Neuronal stem cell (in vitro differentiated cells): Measurements from ENCODE around the gene CNFN.

Experiments used
- DNase-seq: peaks from one replicate; pipeline ENCODE4 v3.0.0-alpha.2; 2013; ENCODE audit warnings: low spot score
- H2AFZ ChIP-seq: one replicate; pipeline ENCODE4 v1.6.1; 2013; ENCODE audit warnings: mild to moderate bottlenecking, low read length, inconsistent platforms
- H2AK5ac ChIP-seq: 2 replicates; pipeline ENCODE4 v1.6.1; 2013; ENCODE audit warnings: low read depth, mild to moderate bottlenecking, inconsistent platforms, low read length, moderate library complexity, mixed read lengths
- H2BK120ac ChIP-seq: 2 replicates; pipeline ENCODE4 v1.6.1; 2013; ENCODE audit warnings: low read depth, mild to moderate bottlenecking, inconsistent platforms, low read length, moderate library complexity, mixed read lengths
- H2BK12ac ChIP-seq: one replicate; pipeline ENCODE4 v1.6.1; 2013; ENCODE audit warnings: low read length, inconsistent platforms
- H2BK15ac ChIP-seq: 2 replicates; pipeline ENCODE4 v1.6.1; 2013; ENCODE audit warnings: mild to moderate bottlenecking, low read length, inconsistent platforms, mixed read lengths
- H2BK5ac ChIP-seq: one replicate; pipeline ENCODE4 v1.6.1; 2013; ENCODE audit warnings: inconsistent platforms, mild to moderate bottlenecking, low read length, moderate library complexity
- H3K14ac ChIP-seq: one replicate; pipeline ENCODE4 v1.6.1; 2013; ENCODE audit warnings: low read length, inconsistent platforms
- H3K18ac ChIP-seq: 2 replicates; pipeline ENCODE4 v1.6.1; 2013; ENCODE audit warnings: low read length, inconsistent platforms
- H3K23ac ChIP-seq: 2 replicates; pipeline ENCODE4 v1.6.1; 2013; ENCODE audit warnings: low read depth, mild to moderate bottlenecking, mixed read lengths, low read length, inconsistent platforms; ENCODE audit not compliant: poor library complexity
- H3K27ac ChIP-seq: replicated peaks from 3 replicates; pipeline ENCODE4 v1.5.1; 2013; ENCODE audit warnings: low read length, inconsistent platforms
- H3K27me3 ChIP-seq, 3 experiments: 2 replicates each; pipeline ENCODE4 v1.6.1; 2013; ENCODE audit warnings: low read length in 3 of 3, mild to moderate bottlenecking in 2 of 3, inconsistent platforms in 1 of 3, low read depth in 1 of 3, mixed read lengths in 1 of 3, moderate library complexity in 1 of 3; ENCODE audit not compliant: control insufficient read depth in 3 of 3, insufficient read depth in 3 of 3
- H3K36me3 ChIP-seq, 2 donors: replicated peaks in 1 of 2; 2 replicates each; pipeline ENCODE4 v1.6.1; 2013; ENCODE audit warnings: low read length in 2 of 2; ENCODE audit not compliant: control insufficient read depth in 2 of 2, insufficient read depth in 2 of 2
- H3K4ac ChIP-seq: 2 replicates; pipeline ENCODE4 v1.6.1; 2013; ENCODE audit warnings: inconsistent platforms, mild to moderate bottlenecking, low read length, moderate library complexity
- H3K4me1 ChIP-seq, 2 donors: 1 replicate in 1 of 2; 2 replicates in 1 of 2; pipeline ENCODE4 v1.6.1; 2013; ENCODE audit warnings: low read length in 2 of 2, low read depth in 1 of 2; ENCODE audit not compliant: control insufficient read depth in 2 of 2, insufficient read depth in 1 of 2
- H3K4me2 ChIP-seq: one replicate; pipeline ENCODE4 v1.6.1; 2013; ENCODE audit warnings: mild to moderate bottlenecking, low read length, inconsistent platforms; ENCODE audit not compliant: insufficient read depth, poor library complexity, severe bottlenecking
- H3K4me3 ChIP-seq, 2 donors: 2 replicates each; pipeline ENCODE4 v1.5.1; 2013; ENCODE audit warnings: low read length in 2 of 2, mild to moderate bottlenecking in 2 of 2, inconsistent platforms in 1 of 2, moderate library complexity in 1 of 2
- H3K79me1 ChIP-seq: one replicate; pipeline ENCODE4 v1.6.1; 2013; ENCODE audit warnings: low read depth, mild to moderate bottlenecking, inconsistent platforms, low read length, moderate library complexity
- H3K9ac ChIP-seq: one replicate; pipeline ENCODE4 v1.6.1; 2013; ENCODE audit warnings: mild to moderate bottlenecking, low read depth, low read length, inconsistent platforms; ENCODE audit not compliant: poor library complexity
- H3K9me3 ChIP-seq, 2 donors: replicated peaks in 1 of 2; 2 replicates each; pipeline versions ENCODE3 to v1.6.1; 2013; ENCODE audit warnings: low read length in 2 of 2, mild to moderate bottlenecking in 2 of 2, inconsistent platforms in 1 of 2, low read depth in 1 of 2, mixed read lengths in 1 of 2, moderate library complexity in 1 of 2; ENCODE audit not compliant: control insufficient read depth in 2 of 2, insufficient read depth in 1 of 2
- H4K8ac ChIP-seq: one replicate; pipeline ENCODE4 v1.6.1; 2013; ENCODE audit warnings: low read depth, mild to moderate bottlenecking, inconsistent platforms, low read length, moderate library complexity
- H4K91ac ChIP-seq: one replicate; pipeline ENCODE4 v1.6.1; 2013; ENCODE audit warnings: low read length, low read depth, mild to moderate bottlenecking, inconsistent platforms; ENCODE audit not compliant: poor library complexity
- WGBS, 2 donors: extraction: QIAGEN DNeasy Blood & Tissue Kit; methylation state at CpG; one replicate each; pipeline ENCODE4 v1.1.7; 2013; ENCODE audit warnings: missing lambda C conversion rate in 2 of 2, mixed read lengths in 1 of 2; ENCODE audit not compliant: insufficient read length in 2 of 2, insufficient replicate concordance in 1 of 2; ENCODE audit errors: extremely low coverage in 2 of 2; 5-methylcytosine and 5-hydroxymethylcytosine counted together

The CNFN gene

DNA sequence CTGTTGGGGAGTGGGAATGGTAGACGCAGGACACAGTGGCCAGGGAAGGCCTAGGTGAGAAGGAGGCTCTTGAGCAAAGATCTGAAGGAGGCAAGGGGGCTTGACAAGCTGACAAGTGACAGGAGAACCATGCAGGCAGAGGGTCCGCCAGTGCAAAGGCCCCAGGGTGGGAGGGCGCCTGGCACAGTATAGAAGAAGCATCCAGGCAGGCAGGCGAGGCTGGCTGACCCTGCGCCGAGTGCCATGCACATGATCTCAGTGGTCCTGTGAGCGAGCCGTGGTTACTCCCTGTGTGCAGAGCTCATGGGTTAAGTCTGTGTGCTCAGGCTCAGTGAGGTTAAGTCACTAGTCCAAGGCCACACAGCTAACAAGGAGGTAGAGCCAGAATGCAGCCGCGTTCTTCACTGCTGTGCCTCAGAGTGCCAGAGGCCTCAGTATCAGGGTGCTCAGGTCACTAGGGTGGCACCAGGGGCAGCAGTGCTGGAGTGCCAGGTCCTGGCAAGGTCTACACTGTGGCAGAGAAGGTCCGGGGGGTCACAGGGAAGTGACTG, 15.2 kb downstream of the CNFN start:
- H2AFZ ChIP-seq: no peak overlapping the region
- WGBS, 2 donors: no CpG with 5 or more reads among the region's 11 CpGs
- peaks cover 0 to 9% of the 10 kb centered on the region in 2 donors for H3K9me3 ChIP-seq
- DNase-seq: no peak
- peak overlapping the region; percentile 30 for H3K18ac ChIP-seq
- H2BK5ac ChIP-seq: no peak overlapping the region
- peaks cover 3% of the 10 kb centered on the region for H3K79me1 ChIP-seq
- H3K4me1 ChIP-seq: peaks cover 5 to 11% of the 10 kb centered on the region in 2 donors
- peak overlapping the region; percentile 39 for H3K23ac ChIP-seq
- no peak overlapping the region for H2BK15ac ChIP-seq
- H2BK12ac ChIP-seq: peak overlapping the region; percentile 73
- H3K4ac ChIP-seq: no peak overlapping the region
- peak overlapping the region; percentile 64 for H3K9ac ChIP-seq
- H3K14ac ChIP-seq: peak overlapping the region; percentile 82
- H2AK5ac ChIP-seq: no peak overlapping the region
- H4K91ac ChIP-seq: no peak overlapping the region
- no peak overlapping the region for H3K27ac ChIP-seq
- no peaks in the 10 kb centered on the region for H3K27me3 ChIP-seq
- no peak overlapping the region for H3K4me2 ChIP-seq
- no peak overlapping the region for H4K8ac ChIP-seq
- no peak overlapping the region for H3K4me3 ChIP-seq
- peaks cover 4 to 48% of the 10 kb centered on the region in 2 donors for H3K36me3 ChIP-seq
- no peak overlapping the region for H2BK120ac ChIP-seq

DNA sequence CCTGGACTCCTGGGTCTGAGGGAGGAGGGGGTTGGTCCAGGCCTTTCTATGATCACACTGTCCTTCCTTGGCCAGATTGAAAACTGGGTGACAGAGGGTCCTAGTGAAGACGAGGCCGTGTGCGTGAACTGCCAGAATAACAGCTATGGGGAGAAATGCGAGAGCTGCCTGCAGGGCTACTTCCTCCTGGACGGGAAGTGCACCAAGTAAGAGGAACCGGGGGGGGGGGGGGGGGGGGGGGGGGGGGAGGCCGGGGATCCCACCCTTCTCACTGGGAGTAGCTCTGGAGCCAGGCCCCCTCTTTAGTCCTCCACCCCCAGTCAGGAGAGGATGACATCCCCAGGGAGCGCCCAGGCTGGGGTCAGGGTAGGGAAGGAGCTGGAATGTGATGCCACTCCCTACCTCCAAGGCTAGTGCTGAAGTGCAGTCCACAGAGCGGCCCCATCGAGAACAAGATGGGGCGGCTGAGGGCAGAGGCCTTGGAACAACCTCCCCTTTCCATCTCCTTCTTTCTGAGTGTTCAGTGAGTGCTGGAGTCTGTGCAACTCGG, 19.4 kb downstream of the CNFN start:
- no peak overlapping the region for H2AK5ac ChIP-seq
- no peak overlapping the region for H3K4me3 ChIP-seq
- H3K4ac ChIP-seq: no peak overlapping the region
- DNase-seq: no peak
- H2BK15ac ChIP-seq: no peak overlapping the region
- H3K9me3 ChIP-seq: peaks cover 0 to 2% of the 10 kb centered on the region in 2 donors
- peaks cover 8 to 9% of the 10 kb centered on the region in 2 donors for H3K4me1 ChIP-seq
- H4K91ac ChIP-seq: no peak overlapping the region
- peaks cover 6 to 64% of the 10 kb centered on the region in 2 donors for H3K36me3 ChIP-seq
- no peak overlapping the region for H2BK12ac ChIP-seq
- no peak overlapping the region for H2BK5ac ChIP-seq
- no CpG with 5 or more reads among the region's 12 CpGs for WGBS, 2 donors
- H3K14ac ChIP-seq: no peak overlapping the region
- no peak overlapping the region for H3K23ac ChIP-seq
- H3K79me1 ChIP-seq: peaks cover 2% of the 10 kb centered on the region
- peak overlapping the region; percentile 80 for H3K18ac ChIP-seq
- no peak overlapping the region for H3K27ac ChIP-seq
- no peak overlapping the region for H2AFZ ChIP-seq
- no peak overlapping the region for H3K9ac ChIP-seq
- H3K27me3 ChIP-seq: no peaks in the 10 kb centered on the region
- H4K8ac ChIP-seq: peak overlapping the region; percentile 43
- no peak overlapping the region for H3K4me2 ChIP-seq
- H2BK120ac ChIP-seq: no peak overlapping the region

DNA sequence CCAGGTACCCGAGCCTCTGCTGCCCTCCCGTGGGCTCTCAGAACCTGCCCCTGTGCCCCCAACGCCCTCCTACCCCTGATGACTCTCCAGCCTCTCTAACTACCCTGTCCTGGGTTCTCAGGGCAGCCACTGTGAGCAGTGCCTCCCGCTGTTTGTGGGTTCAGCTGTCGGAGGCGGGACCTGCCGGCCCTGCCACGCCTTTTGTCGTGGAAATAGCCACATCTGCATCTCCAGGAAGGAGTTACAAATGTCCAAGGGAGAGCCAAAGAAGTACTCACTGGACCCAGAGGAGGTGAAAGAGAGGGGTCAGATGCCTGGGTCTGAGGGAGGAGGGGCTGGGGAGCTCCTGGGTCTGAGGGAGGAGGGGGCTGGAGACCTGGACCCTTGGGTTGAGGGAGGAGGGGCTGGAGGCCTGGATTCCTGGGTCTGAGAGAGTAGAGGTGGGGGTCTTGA, 20.0 kb downstream of the CNFN start:
- no peak overlapping the region for H2AK5ac ChIP-seq
- WGBS, 2 donors: no CpG with 5 or more reads among the region's 9 CpGs
- H3K23ac ChIP-seq: no peak overlapping the region
- H2BK5ac ChIP-seq: no peak overlapping the region
- no peak overlapping the region for H3K4ac ChIP-seq
- H3K9me3 ChIP-seq: peaks cover 0 to 2% of the 10 kb centered on the region in 2 donors
- H3K18ac ChIP-seq: peak overlapping the region; percentile 80
- no peak overlapping the region for H4K8ac ChIP-seq
- H2BK120ac ChIP-seq: no peak overlapping the region
- no peak overlapping the region for H2BK12ac ChIP-seq
- peaks cover 2% of the 10 kb centered on the region for H3K79me1 ChIP-seq
- H3K36me3 ChIP-seq: peaks cover 5 to 61% of the 10 kb centered on the region in 2 donors
- DNase-seq: no peak
- H4K91ac ChIP-seq: no peak overlapping the region
- H3K27me3 ChIP-seq: no peaks in the 10 kb centered on the region
- H3K27ac ChIP-seq: no peak overlapping the region
- no peak overlapping the region for H3K14ac ChIP-seq
- peaks cover 8 to 9% of the 10 kb centered on the region in 2 donors for H3K4me1 ChIP-seq
- H2BK15ac ChIP-seq: no peak overlapping the region
- H3K9ac ChIP-seq: no peak overlapping the region
- no peak overlapping the region for H3K4me3 ChIP-seq
- H2AFZ ChIP-seq: no peak overlapping the region
- no peak overlapping the region for H3K4me2 ChIP-seq

DNA sequence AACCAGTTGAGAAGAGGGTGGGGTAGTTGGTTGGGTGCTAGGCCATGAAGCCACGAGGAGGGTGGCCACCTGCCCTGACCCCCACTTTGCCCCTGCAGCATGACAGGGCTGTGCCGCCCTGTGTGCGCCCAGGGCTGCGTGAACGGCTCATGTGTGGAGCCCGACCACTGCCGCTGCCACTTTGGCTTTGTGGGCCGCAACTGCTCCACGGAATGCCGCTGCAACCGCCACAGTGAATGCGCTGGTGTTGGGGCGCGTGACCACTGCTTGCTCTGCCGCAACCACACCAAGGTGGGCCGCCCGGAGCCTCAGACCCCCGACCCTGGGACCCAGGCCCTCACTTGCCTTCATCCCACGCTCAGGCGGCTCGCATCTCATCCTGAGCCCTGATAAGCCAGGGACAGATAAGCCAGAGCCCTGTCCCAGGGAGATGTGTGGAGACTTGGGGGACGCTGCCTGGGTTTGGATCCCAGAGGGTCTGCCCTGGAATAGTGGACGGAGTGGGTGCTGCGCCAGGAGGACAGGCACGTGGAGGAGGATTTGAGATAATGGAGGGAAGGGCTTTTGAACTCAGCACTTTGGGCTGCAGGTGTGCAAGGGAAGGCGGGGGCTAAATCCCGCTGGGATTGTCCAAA, 20.5 kb downstream of the CNFN start:
- H3K18ac ChIP-seq: peak overlapping the region; percentile 61
- peak overlapping the region; percentile 49 for H2AK5ac ChIP-seq
- no CpG with 5 or more reads among the region's 27 CpGs for WGBS, 2 donors
- no peak overlapping the region for H3K4me2 ChIP-seq
- H2AFZ ChIP-seq: no peak overlapping the region
- H3K9ac ChIP-seq: no peak overlapping the region
- H4K91ac ChIP-seq: no peak overlapping the region
- no peak overlapping the region for H2BK5ac ChIP-seq
- H3K4ac ChIP-seq: peak overlapping the region; percentile 30
- H2BK15ac ChIP-seq: no peak overlapping the region
- no peaks in the 10 kb centered on the region for H3K27me3 ChIP-seq
- H3K27ac ChIP-seq: no peak overlapping the region
- no peak overlapping the region for H4K8ac ChIP-seq
- peak overlapping the region; percentile 68 for H3K23ac ChIP-seq
- H2BK120ac ChIP-seq: no peak overlapping the region
- H3K14ac ChIP-seq: peak overlapping the region; percentile 75
- peaks cover 0 to 2% of the 10 kb centered on the region in 2 donors for H3K9me3 ChIP-seq
- H3K4me3 ChIP-seq: peak overlapping the region in 1 of 2 donors; percentile 5
- H3K36me3 ChIP-seq: peaks cover 5 to 61% of the 10 kb centered on the region in 2 donors
- no peak overlapping the region for H2BK12ac ChIP-seq
- H3K79me1 ChIP-seq: peaks cover 2% of the 10 kb centered on the region
- H3K4me1 ChIP-seq: peaks cover 8 to 9% of the 10 kb centered on the region in 2 donors
- DNase-seq: no peak
